DOHH2 (cell line): Measurements from ENCODE around the gene NMT2.

Source experiments
- H3F3A ChIP-seq: fragments of 200-600 bp; sonication (generic), shearing (Covaris generic); 2 replicates; pipeline ENCODE4 v1.6.0; 2016; ENCODE audit warnings: antibody characterized with exemption, mild to moderate bottlenecking; ENCODE audit not compliant: control insufficient read depth, insufficient read depth
- H3K27ac ChIP-seq: fragments of 200-600 bp; sonication (generic); 2 replicates; pipeline ENCODE4 v1.5.1; 2014; ENCODE audit warnings: low read depth, mild to moderate bottlenecking, low read length, moderate library complexity
- H3K27me3 ChIP-seq: fragments of 200-600 bp; sonication (generic); 2 replicates; pipeline ENCODE4 v1.6.1; 2014; ENCODE audit warnings: mild to moderate bottlenecking, low read length, mixed read lengths; ENCODE audit not compliant: control insufficient read depth
- H3K36me3 ChIP-seq: fragments of 200-600 bp; sonication (generic); 2 replicates; pipeline ENCODE4 v1.6.1; 2014; ENCODE audit warnings: mild to moderate bottlenecking, low read length, moderate library complexity, mixed read lengths; ENCODE audit not compliant: control insufficient read depth
- H3K4me1 ChIP-seq: fragments of 200-600 bp; sonication (generic); 2 replicates; pipeline ENCODE4 v1.6.1; 2014; ENCODE audit warnings: mild to moderate bottlenecking, low read length, mixed read lengths; ENCODE audit not compliant: control insufficient read depth
- H3K4me2 ChIP-seq: fragments of 200-600 bp; sonication (generic); 2 replicates; pipeline ENCODE4 v1.6.0; 2014; ENCODE audit warnings: mild to moderate bottlenecking, low read length, moderate library complexity
- H3K4me3 ChIP-seq: fragments of 200-600 bp; sonication (generic); 2 replicates; pipeline ENCODE4 v1.5.1; 2014; ENCODE audit warnings: mild to moderate bottlenecking, low read length, mixed read lengths
- H3K79me2 ChIP-seq: fragments of 200-600 bp; sonication (generic); 2 replicates; pipeline ENCODE4 v1.6.1; 2014; ENCODE audit warnings: mild to moderate bottlenecking, low read length, mixed read lengths; ENCODE audit not compliant: control insufficient read depth
- H3K9me2 ChIP-seq: fragments of 200-600 bp; sonication (generic); replicated peaks from 2 replicates; pipeline ENCODE4 v1.6.1; 2014; ENCODE audit warnings: mild to moderate bottlenecking, low read length, mixed read lengths; ENCODE audit not compliant: control insufficient read depth
- H3K9me3 ChIP-seq: fragments of 200-600 bp; sonication (generic); 2 replicates; pipeline ENCODE4 v1.6.1; 2014; ENCODE audit warnings: antibody characterized with exemption, low read length, mixed read lengths; ENCODE audit not compliant: control insufficient read depth, insufficient read depth
- H4K20me1 ChIP-seq: fragments of 200-600 bp; sonication (generic); 2 replicates; pipeline ENCODE4 v1.6.0; 2014; ENCODE audit warnings: low read depth, mild to moderate bottlenecking, antibody characterized with exemption, low read length, moderate library complexity; ENCODE audit not compliant: control insufficient read depth, insufficient read depth
- CTCF ChIP-seq: fragments of 200-600 bp; sonication (generic); IDR thresholded peaks from one replicate; pipeline ENCODE4 v1.5.1; 2014; ENCODE audit warnings: antibody characterized with exemption, mild to moderate bottlenecking, low read depth, low read length; ENCODE audit not compliant: poor library complexity, severe bottlenecking
- EZH2phosphoT487 ChIP-seq: fragments of 200-600 bp; sonication (generic); IDR thresholded peaks from 2 replicates; pipeline ENCODE4 v1.6.1; 2017; ENCODE audit warnings: borderline replicate concordance, mild to moderate bottlenecking, antibody characterized with exemption, low read length, moderate library complexity, mixed read lengths

The NMT2 gene

GRCh38 chr10:15106352-15107013 is 62.0 kb downstream of the NMT2 start:
- H3K27me3 ChIP-seq: no peaks in the 10 kb centered on the region
- H3K9me3 ChIP-seq: no peaks in the 10 kb centered on the region
- H3K4me2 ChIP-seq: no peak overlapping the region
- H3K27ac ChIP-seq: no peak overlapping the region
- peaks cover 8% of the 10 kb centered on the region for H3K79me2 ChIP-seq
- H3K36me3 ChIP-seq: peaks cover 53% of the 10 kb centered on the region
- peak; percentile 98 for TF ChIP-seq CTCF
- TF ChIP-seq EZH2phosphoT487: no peak
- no peaks in the 10 kb centered on the region for H3K4me1 ChIP-seq
- H3K9me2 ChIP-seq: no peaks in the 10 kb centered on the region
- peaks cover 8% of the 10 kb centered on the region; the same call in 1 of the 2 replicates for H3F3A ChIP-seq
- no peaks in the 10 kb centered on the region for H4K20me1 ChIP-seq
- H3K4me3 ChIP-seq: no peak overlapping the region

- no peak overlapping the region for H3K4me3 ChIP-seq
- H3K36me3 ChIP-seq: peaks cover 78% of the 10 kb centered on the region
- no peaks in the 10 kb centered on the region for H3K9me2 ChIP-seq
- no peak overlapping the region for H3K27ac ChIP-seq
- peaks cover 8% of the 10 kb centered on the region for H3K4me1 ChIP-seq
- H3K27me3 ChIP-seq: no peaks in the 10 kb centered on the region
- no peak overlapping the region for H3K4me2 ChIP-seq
- TF ChIP-seq EZH2phosphoT487 (no peak), CTCF (no peak)
- H3F3A ChIP-seq: peaks cover 8% of the 10 kb centered on the region; the same call in 1 of the 2 replicates
- H3K79me2 ChIP-seq: peaks cover 38% of the 10 kb centered on the region
- no peaks in the 10 kb centered on the region for H3K9me3 ChIP-seq
- peaks cover 5% of the 10 kb centered on the region; the same call in 1 of the 2 replicates for H4K20me1 ChIP-seq
These were observed 65.0 kb downstream of the NMT2 start for GRCh38 chr10:15103513-15103912.

GRCh38 chr10:15099886-15100285 is 68.6 kb downstream of the NMT2 start:
- Histone ChIP-seq H4K20me1 (peaks cover 5% of the 10 kb centered on the region; the same call in 1 of the 2 replicates), H3F3A (peaks cover 6% of the 10 kb centered on the region), H3K4me1 (peaks cover 18% of the 10 kb centered on the region), H3K27ac (no peak overlapping the region), H3K27me3 (0 out of 2 replicates have a peak, but pooled peaks cover 3% of the 10 kb centered on the region), H3K9me3 (no peaks in the 10 kb centered on the region), H3K79me2 (peaks cover 52% of the 10 kb centered on the region), H3K36me3 (peaks cover 67% of the 10 kb centered on the region), H3K9me2 (no peaks in the 10 kb centered on the region), H3K4me3 (no peak overlapping the region), H3K4me2 (no peak overlapping the region)
- TF ChIP-seq CTCF (no peak), EZH2phosphoT487 (no peak)
